H1 (cell line): ENCODE results near the gene ACMSD. TPM values are rescaled to one million over a fixed set of nuclear protein-coding genes. Genes with fewer than 3 reads are reported as not detected.

Experiments used
- CTCF ChIA-PET: fragments of 300-600 bp; sonication (Branson Sonifier 250); formaldehyde crosslinking; loops from one replicate; lab custom pipeline; 2021; ENCODE audit not compliant: partially characterized antibody; lab: Charles Lee
- POLR2A ChIA-PET: fragments of 300-600 bp; sonication (Branson Sonifier 250); formaldehyde crosslinking; loops from one replicate; lab custom pipeline; 2021; ENCODE audit warnings: inconsistent platforms; ENCODE audit not compliant: partially characterized antibody; lab: Charles Lee
- DNase-seq, 2 experiments: peaks; one replicate each; pipeline versions ENCODE4 v3.0.0 to v3.0.0-alpha.2; 2010 to 2022; ENCODE audit warnings: low spot score in 2 of 2, low read depth in 1 of 2, mixed read lengths in 1 of 2
- FAIRE-seq: peaks from 2 replicates; lab custom pipeline; 2011; peaks lifted over from hg19 to GRCh38; lab: Jason Lieb, UNC
- H2AFZ ChIP-seq: 2 replicates; pipeline ENCODE4 v1.8.1; 2012; ENCODE audit warnings: low read length, inconsistent platforms
- H2AK5ac ChIP-seq: 2 replicates; pipeline ENCODE4 v1.6.1; 2013; ENCODE audit warnings: low read depth, low read length
- H2BK120ac ChIP-seq: replicated peaks from 2 replicates; pipeline ENCODE3; 2013; ENCODE audit warnings: low read depth, low read length, inconsistent platforms
- H2BK12ac ChIP-seq: 2 replicates; pipeline ENCODE4 v1.6.1; 2013; ENCODE audit warnings: low read depth, low read length
- H2BK15ac ChIP-seq: 2 replicates; pipeline ENCODE4 v1.6.1; 2013; ENCODE audit warnings: low read length
- H2BK20ac ChIP-seq: 2 replicates; pipeline ENCODE4 v1.6.1; 2013; ENCODE audit warnings: low read length
- H2BK5ac ChIP-seq: 2 replicates; pipeline ENCODE4 v1.6.1; 2013; ENCODE audit warnings: low read depth, low read length
- H3K14ac ChIP-seq: 2 replicates; pipeline ENCODE4 v1.6.1; 2013; ENCODE audit warnings: inconsistent platforms; ENCODE audit not compliant: insufficient read length
- H3K18ac ChIP-seq: 2 replicates; pipeline ENCODE4 v1.6.1; 2013; ENCODE audit warnings: low read length; ENCODE audit errors: extremely low read depth
- H3K23ac ChIP-seq: 2 replicates; pipeline ENCODE4 v1.6.1; 2013; ENCODE audit warnings: inconsistent platforms; ENCODE audit not compliant: insufficient read length
- H3K23me2 ChIP-seq: 2 replicates; pipeline ENCODE4 v1.6.1; 2013; ENCODE audit warnings: low read depth, low read length
- H3K27ac ChIP-seq: 2 replicates; pipeline ENCODE4 v1.6.1; 2011; ENCODE audit warnings: low read depth, low read length, inconsistent platforms
- H3K27me3 ChIP-seq, 4 experiments: replicated peaks in 1 of 4; 1 replicate in 1 of 4; 2 replicates in 3 of 4; pipeline versions ENCODE4 v1.6.1 to v1.8.1; 2011 to 2013; ENCODE audit warnings: low read length in 3 of 4, mild to moderate bottlenecking in 3 of 4, inconsistent platforms in 2 of 4, mixed read lengths in 2 of 4, moderate library complexity in 1 of 4; ENCODE audit not compliant: control insufficient read depth in 3 of 4, insufficient read depth in 3 of 4; ENCODE audit errors: extremely low read depth in 1 of 4
- H3K36me3 ChIP-seq, 4 experiments: 2 replicates each; pipeline versions ENCODE4 v1.6.1 to v1.8.1; 2011 to 2013; ENCODE audit warnings: mild to moderate bottlenecking in 4 of 4, low read length in 3 of 4, moderate library complexity in 2 of 4, control low read depth in 1 of 4, inconsistent platforms in 1 of 4; ENCODE audit not compliant: insufficient read depth in 4 of 4, control insufficient read depth in 2 of 4
- H3K4ac ChIP-seq: replicated peaks from 2 replicates; pipeline ENCODE3; 2013; ENCODE audit warnings: low read length, low read depth, mixed read lengths, inconsistent platforms; ENCODE audit not compliant: insufficient read length
- H3K4me1 ChIP-seq, 4 experiments: replicated peaks in 1 of 4; 1 replicate in 1 of 4; 2 replicates in 3 of 4; pipeline versions ENCODE4 v1.6.1 to v1.8.1; 2011 to 2013; ENCODE audit warnings: low read length in 3 of 4, inconsistent platforms in 2 of 4, mixed read lengths in 1 of 4; ENCODE audit not compliant: insufficient read depth in 4 of 4, control insufficient read depth in 3 of 4
- H3K4me2 ChIP-seq, 2 experiments: 2 replicates each; pipeline versions ENCODE4 v1.6.1 to v1.8.1; 2011 to 2013; ENCODE audit warnings: low read depth in 2 of 2, low read length in 2 of 2, control low read depth in 1 of 2, inconsistent platforms in 1 of 2, mild to moderate bottlenecking in 1 of 2; ENCODE audit not compliant: insufficient read depth in 1 of 2
- H3K4me3 ChIP-seq, 4 experiments: fragments of 200-600, 300-600 bp in 1 of 4; sonication (generic), shearing (Covaris generic), sonication (Bioruptor Twin) in 1 of 4; 2 replicates each; pipeline versions ENCODE4 v1.5.1 to v1.8.1; 2011 to 2016; ENCODE audit warnings: low read length in 4 of 4, low read depth in 3 of 4, control low read depth in 2 of 4, inconsistent platforms in 2 of 4, mild to moderate bottlenecking in 2 of 4, mixed read lengths in 1 of 4, moderate library complexity in 1 of 4; ENCODE audit not compliant: insufficient read depth in 2 of 4; ENCODE audit errors: extremely low read depth in 1 of 4
- H3K56ac ChIP-seq: replicated peaks from 2 replicates; pipeline ENCODE3; 2013; ENCODE audit warnings: low read depth, mild to moderate bottlenecking, mixed read lengths, low read length, inconsistent platforms; ENCODE audit not compliant: insufficient read length
- H3K79me1 ChIP-seq: 2 replicates; pipeline ENCODE4 v1.6.1; 2013; ENCODE audit warnings: low read depth, low read length, control low read depth
- H3K79me2 ChIP-seq, 2 experiments: 2 replicates each; pipeline versions ENCODE4 v1.6.1 to v1.8.1; 2012 to 2013; ENCODE audit warnings: low read length in 2 of 2, mild to moderate bottlenecking in 2 of 2, inconsistent platforms in 1 of 2; ENCODE audit not compliant: insufficient read depth in 2 of 2, control insufficient read depth in 1 of 2
- H3K9ac ChIP-seq, 4 experiments: replicated peaks in 1 of 4; 1 replicate in 1 of 4; 2 replicates in 3 of 4; pipeline versions ENCODE4 v1.6.1 to v1.8.1; 2011 to 2013; ENCODE audit warnings: low read depth in 3 of 4, low read length in 3 of 4, control low read depth in 2 of 4, mild to moderate bottlenecking in 2 of 4, moderate library complexity in 2 of 4, inconsistent platforms in 1 of 4; ENCODE audit errors: extremely low read depth in 1 of 4
- H3K9me3 ChIP-seq, 2 experiments: 2 replicates each; pipeline versions ENCODE4 v1.6.1 to v1.8.1; 2012 to 2013; ENCODE audit warnings: mild to moderate bottlenecking in 2 of 2, moderate library complexity in 2 of 2, control low read depth in 1 of 2, inconsistent platforms in 1 of 2, low read depth in 1 of 2, low read length in 1 of 2, mixed read lengths in 1 of 2; ENCODE audit not compliant: insufficient read depth in 2 of 2
- H4K20me1 ChIP-seq, 2 experiments: replicated peaks in 1 of 2; 2 replicates each; pipeline versions ENCODE3 to v1.8.1; 2011 to 2013; ENCODE audit warnings: inconsistent platforms in 2 of 2, low read length in 2 of 2, mild to moderate bottlenecking in 1 of 2; ENCODE audit not compliant: insufficient read depth in 2 of 2, control insufficient read depth in 1 of 2
- H4K5ac ChIP-seq: 2 replicates; pipeline ENCODE4 v1.6.1; 2013; ENCODE audit warnings: low read length, low read depth, mixed read lengths, inconsistent platforms; ENCODE audit not compliant: insufficient read length
- H4K8ac ChIP-seq: 2 replicates; pipeline ENCODE4 v1.8.0; 2013; ENCODE audit warnings: mild to moderate bottlenecking, moderate library complexity, low read length, inconsistent platforms; ENCODE audit not compliant: insufficient read depth; ENCODE audit errors: extremely low read depth
- H4K91ac ChIP-seq: replicated peaks from 2 replicates; pipeline ENCODE3; 2013; ENCODE audit warnings: low read length, mixed read lengths, inconsistent platforms; ENCODE audit not compliant: insufficient read length
- BCL11A ChIP-seq, 2 experiments: IDR thresholded peaks; one replicate each; pipeline ENCODE4 v1.6.1; 2011; ENCODE audit warnings: low read depth in 2 of 2, low read length in 2 of 2, mild to moderate bottlenecking in 2 of 2
- NRF1 ChIP-seq: IDR thresholded peaks from 2 replicates; pipeline ENCODE4 v1.6.1; 2011; ENCODE audit warnings: mild to moderate bottlenecking, low read depth, low read length, improper control_type of control experiment
- RAD21 ChIP-seq, 2 experiments: IDR thresholded peaks in 1 of 2; conservative IDR thresholded peaks in 1 of 2; 2 replicates each; pipeline ENCODE4 v1.6.1; 2011; ENCODE audit warnings: low read depth in 2 of 2, low read length in 2 of 2, improper control_type of control experiment in 1 of 2, inconsistent platforms in 1 of 2, mild to moderate bottlenecking in 1 of 2, moderate library complexity in 1 of 2
- SAP30 ChIP-seq: fragments of 300-600 bp; sonication (generic); IDR thresholded peaks from 2 replicates; pipeline ENCODE4 v1.7.1; 2012; ENCODE audit warnings: low read length, moderate library complexity, mild to moderate bottlenecking, inconsistent platforms; ENCODE audit not compliant: insufficient read depth, insufficient replicate concordance
- SIRT6 ChIP-seq: IDR thresholded peaks from one replicate; pipeline ENCODE4 v1.7.1; 2012; ENCODE audit warnings: low read length, inconsistent platforms
- SP1 ChIP-seq: IDR thresholded peaks from 2 replicates; pipeline ENCODE4 v1.6.1; 2011; ENCODE audit warnings: low read depth, low read length
- SP2 ChIP-seq: IDR thresholded peaks from 2 replicates; pipeline ENCODE4 v1.6.1; 2012; ENCODE audit warnings: mild to moderate bottlenecking, low read length, inconsistent platforms
- TAF1 ChIP-seq: IDR thresholded peaks from 2 replicates; pipeline ENCODE4 v1.6.1; 2011; ENCODE audit warnings: mild to moderate bottlenecking, low read depth, low read length
- YY1 ChIP-seq: IDR thresholded peaks from 2 replicates; pipeline ENCODE4 v1.6.1; 2011; ENCODE audit warnings: low read depth, mild to moderate bottlenecking, low read length
- WGBS, 2 experiments: shearing (Covaris generic) in 1 of 2; methylation state at CpG; one replicate each; pipeline versions ENCODE4 v1.1.6 to v1.1.7; 2013 to 2015; ENCODE audit warnings: low lambda C conversion rate in 2 of 2, mixed read lengths in 2 of 2, inconsistent platforms in 1 of 2, low coverage in 1 of 2, missing lambda C conversion rate in 1 of 2; ENCODE audit not compliant: insufficient replicate concordance in 2 of 2, insufficient coverage in 1 of 2, insufficient read length in 1 of 2; ENCODE audit errors: extremely low coverage in 1 of 2, missing lambda C conversion rate in 1 of 2; 5-methylcytosine and 5-hydroxymethylcytosine counted together
- polyA plus RNA-seq, 7 experiments: library from polyadenylated mRNA; depleted of rRNA in 3 of 7; stranded (reverse) in 5 of 7; unstranded in 2 of 7; fragments of >200 nt in 5 of 7; fragments of 200-250 nt in 2 of 7; gene quantifications; 1 replicate in 5 of 7; 2 replicates in 1 of 7; 4 replicates in 1 of 7; pipeline versions ENCODE4 v1.2.1 to v1.2.3, GENCODE V29; 2011 to 2013; ENCODE audit warnings: missing spikeins in 2 of 7, mixed read lengths in 2 of 7
- total RNA-seq: library from RNA; stranded (reverse); fragmentation: NEBNext Ultra II Directional; extraction: Animal tissue kit (Norgen Biotek cat#: 25700); gene quantifications from 2 replicates; pipeline ENCODE4 v1.2.1, GENCODE V29; 2021

ACMSD gene
- total and polyA plus RNA-seq, 2 of the 8 experiments (the other 6 are each of a cell fraction or from before 2014, with no cell fraction given): not detected

DNA sequence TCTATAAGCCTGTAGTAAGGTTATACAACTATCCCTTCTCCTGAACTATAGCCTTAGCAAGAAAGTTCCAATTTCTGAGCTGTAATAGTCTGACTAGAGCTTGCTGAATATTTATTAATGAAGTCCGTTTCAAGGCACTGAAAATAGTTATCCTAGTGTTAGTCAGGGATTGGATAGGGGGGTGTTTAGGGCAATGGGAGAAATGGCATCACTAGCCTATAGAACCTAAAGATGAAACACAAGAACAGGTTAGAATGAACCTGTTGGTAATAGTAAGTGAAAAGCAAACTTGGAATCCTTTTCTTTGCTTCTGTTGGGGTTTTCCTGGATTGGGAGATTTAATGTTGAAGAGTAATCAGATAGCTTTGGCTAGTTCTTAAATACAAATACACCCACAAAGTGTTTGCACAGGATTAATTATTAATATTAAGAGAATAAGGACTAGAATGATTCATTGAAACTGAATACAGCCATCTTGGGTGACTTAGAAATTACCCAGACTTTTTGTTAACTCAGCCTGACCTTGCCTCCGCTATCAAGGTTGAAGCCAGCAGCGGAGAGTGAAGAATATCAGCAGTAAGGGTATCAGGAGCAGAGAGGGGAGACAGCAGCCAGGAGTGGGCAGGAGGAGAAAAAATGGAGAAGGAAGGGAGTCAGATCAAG, 94.6 kb downstream of the ACMSD start:
- no peaks in the 10 kb centered on the region for H3K23me2 ChIP-seq
- no peak overlapping the region for H3K18ac ChIP-seq
- H3K36me3 ChIP-seq: peaks cover 3 to 21% (median 9%) of the 10 kb centered on the region in 4 experiments; a peak in 5 of 8 replicates
- no peak for DNase-seq
- no peak overlapping the region for H3K56ac ChIP-seq
- no peaks in the 10 kb centered on the region for H3K9me3 ChIP-seq
- H3K27me3 ChIP-seq: no peaks in the 10 kb centered on the region
- H3K79me1 ChIP-seq: 0 out of 2 replicates have a peak, but pooled peaks cover 2% of the 10 kb centered on the region
- no peak overlapping the region for H3K4me2 ChIP-seq
- no peak overlapping the region for H2BK15ac ChIP-seq
- no peak overlapping the region for H3K9ac ChIP-seq
- no peak overlapping the region for H3K4me3 ChIP-seq
- H3K4me1 ChIP-seq: no peaks in the 10 kb centered on the region
- no peak overlapping the region for H2AK5ac ChIP-seq
- H4K8ac ChIP-seq: no peak overlapping the region
- no peak overlapping the region for H2AFZ ChIP-seq
- no peak for FAIRE-seq
- H2BK5ac ChIP-seq: no peak overlapping the region
- no peak overlapping the region for H3K27ac ChIP-seq
- H3K79me2 ChIP-seq: peaks cover 12 to 91% of the 10 kb centered on the region in 2 experiments
- H2BK12ac ChIP-seq: no peak overlapping the region
- POLR2A ChIA-PET: no interaction called here
- no peak for TF ChIP-seq SP1
- TF ChIP-seq SAP30: no peak
- no peak for TF ChIP-seq RAD21 (IDR thresholded peaks at IDR 0.05 in 1 of 2, conservative IDR thresholded peaks at IDR 0.05 in 1 of 2; ENCODE audit: low read depth in 2 of 2, low read length in 2 of 2)
- no peak for TF ChIP-seq SIRT6
- TF ChIP-seq BCL11A (IDR thresholded peaks at IDR 0.05; ENCODE audit: low read depth in 2 of 2, low read length in 2 of 2): no peak
- TF ChIP-seq NRF1: no peak
- TF ChIP-seq YY1: no peak
- no peak for TF ChIP-seq TAF1
- TF ChIP-seq SP2: no peak
- H2BK20ac ChIP-seq: no peak overlapping the region
- no peak overlapping the region for H3K23ac ChIP-seq
- WGBS, 2 experiments: 96% methylated on average over 3 of the region's 3 CpGs; no CpG with 5 or more reads in 1 of the 2 experiments
- H3K4ac ChIP-seq: no peak overlapping the region
- H2BK120ac ChIP-seq: no peak overlapping the region
- no peak overlapping the region for H4K91ac ChIP-seq
- H3K14ac ChIP-seq: no peak overlapping the region
- H4K5ac ChIP-seq: no peak overlapping the region
- H4K20me1 ChIP-seq: peaks cover 7 to 13% of the 10 kb centered on the region in 2 experiments
- CTCF ChIA-PET: interaction anchor here (0.5 kb wide), 1 partner anchor 667 kb away, joined by 3 read pairs; no protein-coding TSS in a partner anchor
